COLO668 (cell line): ENCODE data around the gene SARM1.

ENCODE experiments used
- DNase-seq: peaks from one replicate; lab custom pipeline; 2025; ENCODE audit not compliant: unreplicated experiment; lab: John Stamatoyannopoulos, UW

The SARM1 gene

GRCh38 chr17:28367641-28368305 is 3.7 kb upstream of the SARM1 start:
- no peak for DNase-seq

- DNase-seq, result no peak
Measured at GRCh38 chr17:28368306-28368831, 3.1 kb upstream of the SARM1 start.

- no peak for DNase-seq
Measured at GRCh38 chr17:28368915-28369683, 2.4 kb upstream of the SARM1 start.

- DNase-seq, result peak; percentile 3
Measured at GRCh38 chr17:28369684-28370034, 1.8 kb upstream of the SARM1 start.

GRCh38 chr17:28370035-28370743 is 1.3 kb upstream of the SARM1 start, which contains the start of gene VTN:
TSS of gene VTN (minus strand) at chr17:28370307. CDS start at chr17:28370203, 104 bp downstream.
- DNase-seq, result peak; percentile 6

GRCh38 chr17:28370744-28371103 is 770 bp upstream of the SARM1 start:
- DNase-seq, result no peak

- DNase-seq, result peak; percentile 55
Measured at GRCh38 chr17:28372203-28372944, 880 bp downstream of the SARM1 start.

GRCh38 chr17:28372945-28373274 is 1.4 kb downstream of the SARM1 start:
- no peak for DNase-seq

GRCh38 chr17:28379814-28380801 is 8.6 kb downstream of the SARM1 start:
- DNase-seq, result no peak

GRCh38 chr17:28381141-28381825 is 9.8 kb downstream of the SARM1 start:
- peak; percentile 2 for DNase-seq

- peak; percentile 73 for DNase-seq
Measured at GRCh38 chr17:28384281-28385036, 13.0 kb downstream of the SARM1 start.

GRCh38 chr17:28385037-28385400 is 13.5 kb downstream of the SARM1 start:
- peak; percentile 44 for DNase-seq

- peak; percentile 39 for DNase-seq
Measured at GRCh38 chr17:28385406-28385805, 13.9 kb downstream of the SARM1 start.

- no peak for DNase-seq
Measured at GRCh38 chr17:28386391-28386790, 14.9 kb downstream of the SARM1 start.

GRCh38 chr17:28388106-28388505 is 16.6 kb downstream of the SARM1 start:
- DNase-seq, result no peak

- DNase-seq, result no peak
Measured at GRCh38 chr17:28390141-28390540, 18.6 kb downstream of the SARM1 start.

- no peak for DNase-seq
Measured at GRCh38 chr17:28390563-28390962, 19.1 kb downstream of the SARM1 start.

- DNase-seq, result no peak
Measured at GRCh38 chr17:28390984-28391383, 19.5 kb downstream of the SARM1 start.

- no peak for DNase-seq
Measured at GRCh38 chr17:28391401-28391800, 19.9 kb downstream of the SARM1 start.
